HG03139 (cell line): ENCODE results near the gene MELTF.
A peak's percentile ranks its signal among the peaks of the same experiment; 100 is the strongest.

ENCODE experiments used
- ATAC-seq: cut with Tn5 transposase; IDR thresholded peaks from one replicate; pipeline ENCODE4 v1.9.1; 2021; ENCODE audit not compliant: unreplicated experiment

Gene MELTF

DNA sequence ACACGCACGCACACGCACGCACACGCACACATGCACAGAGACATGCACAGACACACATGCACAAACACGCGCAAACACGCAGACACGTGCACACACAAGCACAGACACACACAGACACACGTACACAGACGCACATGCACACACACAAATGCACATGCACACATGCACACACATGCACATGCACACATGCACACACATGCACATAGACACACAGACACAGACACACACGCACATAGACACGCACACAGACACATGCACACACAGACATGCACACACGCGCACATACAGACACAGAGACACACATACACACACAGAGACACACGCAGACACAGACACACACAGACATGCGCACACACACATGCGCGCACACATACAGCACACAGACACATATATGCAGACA lies 34.6 kb downstream of the MELTF start:
- ATAC-seq: no peak

DNA sequence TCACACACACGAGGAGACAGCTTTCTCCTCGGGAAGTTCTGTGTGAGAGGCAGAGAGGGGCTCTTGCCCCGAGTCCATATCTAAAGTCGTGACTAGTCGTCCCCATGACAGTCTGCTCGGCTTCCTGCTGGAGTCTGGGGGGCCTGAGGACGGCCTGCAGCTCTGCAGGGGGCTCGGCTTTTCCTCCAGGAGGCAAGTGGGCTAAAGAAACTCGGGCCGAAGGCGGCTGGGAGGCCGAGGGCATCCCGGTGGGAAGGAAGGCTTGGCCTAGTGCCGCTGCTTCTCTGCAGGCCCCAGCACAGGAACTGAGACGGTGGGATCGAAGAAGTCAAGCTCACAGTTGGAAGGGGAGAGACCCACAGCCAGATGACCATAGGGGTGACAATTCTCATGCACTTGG lies 35.6 kb downstream of the MELTF start:
- ATAC-seq: no peak

DNA sequence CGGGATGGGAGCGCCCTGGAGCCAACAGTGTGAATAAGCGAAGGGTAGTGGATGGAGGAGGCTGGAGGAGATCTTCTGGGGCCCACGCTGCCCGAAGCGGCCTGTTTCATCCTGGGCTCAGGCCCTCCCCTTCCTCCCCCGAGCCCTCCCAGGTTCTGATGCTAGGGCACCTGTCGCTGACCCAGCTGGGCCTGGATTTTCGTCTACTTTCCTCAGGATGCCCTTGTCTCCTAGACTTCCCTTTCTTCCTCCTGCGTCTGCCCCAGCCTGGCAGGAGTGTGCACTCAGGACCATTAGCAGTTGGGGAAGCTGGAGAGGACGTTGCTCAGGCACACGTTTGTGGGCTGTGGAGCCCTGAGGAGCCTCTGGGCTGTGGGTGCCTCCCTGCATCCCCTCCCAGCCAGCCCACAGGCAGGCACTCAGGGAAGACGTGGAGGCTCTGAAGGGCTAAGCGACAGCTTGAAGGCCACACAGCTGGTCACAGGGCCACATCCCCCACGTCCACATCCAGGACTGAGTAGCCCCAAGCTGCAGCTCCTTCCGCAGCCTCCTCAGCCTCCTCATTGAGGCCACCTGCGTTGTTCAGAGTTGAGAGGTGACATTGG lies 37.1 kb downstream of the MELTF start:
- ATAC-seq: no peak

DNA sequence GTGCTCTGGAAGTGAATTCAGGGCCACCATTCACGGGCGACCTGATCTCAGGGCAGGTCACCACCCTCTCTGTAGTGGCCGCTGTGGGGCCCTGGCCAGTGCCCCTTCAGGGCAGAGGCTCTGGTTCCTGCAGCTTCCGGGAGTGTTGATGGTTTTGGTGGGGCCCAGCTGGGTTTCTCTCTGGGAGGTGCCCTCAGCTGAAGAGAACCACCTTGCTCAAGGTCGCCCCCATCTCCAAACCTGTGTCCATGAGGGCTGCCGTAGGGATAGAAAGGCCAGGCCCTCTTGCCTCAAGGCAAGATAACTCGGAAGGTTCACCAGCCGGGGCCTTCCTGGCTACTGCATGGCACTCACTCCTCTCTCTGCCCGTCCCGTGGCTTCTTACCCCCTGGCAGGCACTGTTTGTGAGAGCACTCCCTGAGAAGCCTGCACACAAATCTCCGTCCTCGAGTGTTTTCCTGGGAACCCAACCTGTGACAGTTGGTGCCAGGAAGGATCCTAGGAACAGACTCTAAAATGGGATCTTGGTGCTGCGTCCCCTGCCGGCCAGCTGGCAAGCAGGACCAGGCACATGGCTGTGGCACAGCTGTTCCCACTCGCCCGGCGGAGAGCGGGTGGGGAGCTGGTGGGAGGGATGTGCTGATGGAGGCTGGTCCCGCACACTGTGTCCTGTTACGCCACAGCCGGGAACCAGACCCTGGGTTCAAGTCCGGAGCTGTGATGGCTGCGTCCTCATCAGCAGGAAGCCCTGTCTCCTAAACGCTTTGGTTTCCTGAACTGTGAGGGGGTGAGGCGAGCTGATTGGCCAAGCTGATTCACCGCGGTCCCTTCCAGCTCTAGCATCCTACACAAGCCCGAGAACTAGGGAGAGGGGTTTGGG lies 37.8 kb downstream of the MELTF start:
- ATAC-seq: no peak

DNA sequence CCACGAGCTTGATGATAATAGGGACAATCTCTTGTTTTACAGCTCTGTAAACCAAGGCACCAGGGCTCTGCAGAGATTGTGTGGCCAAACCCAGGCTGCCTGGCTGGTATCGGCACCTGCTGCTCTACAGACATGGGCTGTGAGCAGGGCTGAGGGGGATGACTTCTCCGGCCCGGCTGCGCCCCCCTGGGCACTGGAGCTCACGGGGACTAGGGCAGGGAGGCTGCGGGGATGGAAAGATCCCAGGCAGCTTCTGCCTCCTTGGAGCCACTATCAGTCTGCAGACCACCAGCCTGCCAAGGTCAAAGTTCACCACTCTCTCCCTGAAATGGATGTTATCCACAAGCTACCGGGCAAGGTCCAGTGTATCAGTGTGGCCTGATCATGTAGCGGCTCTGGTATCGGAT lies 39.0 kb downstream of the MELTF start:
- no peak for ATAC-seq

DNA sequence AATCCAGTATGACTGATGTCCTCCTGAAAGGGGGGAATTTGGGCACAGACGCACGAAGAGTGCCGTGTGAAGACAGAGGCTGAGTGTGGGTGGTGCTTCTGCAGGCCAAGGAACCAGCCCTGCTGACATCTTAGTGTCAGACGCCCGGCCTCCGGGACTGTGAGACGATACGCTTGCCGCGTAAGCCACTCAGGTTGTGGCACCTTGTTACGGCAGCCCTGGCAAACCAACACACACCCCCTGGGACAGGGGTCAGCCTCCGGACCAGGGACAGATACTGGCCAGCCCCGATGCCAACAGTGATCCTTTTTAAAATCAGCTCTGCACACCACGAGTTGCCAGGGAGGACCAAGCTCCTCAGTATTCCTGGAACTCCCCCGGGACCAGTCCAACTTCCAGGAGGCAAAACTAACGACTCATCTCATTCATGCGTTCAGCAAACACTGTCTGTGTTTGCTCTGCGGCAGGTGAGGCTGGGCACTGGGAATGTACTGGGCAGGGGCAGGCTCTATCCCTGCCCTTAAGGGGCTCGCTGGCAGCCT lies 39.8 kb downstream of the MELTF start:
- ATAC-seq: no peak

DNA sequence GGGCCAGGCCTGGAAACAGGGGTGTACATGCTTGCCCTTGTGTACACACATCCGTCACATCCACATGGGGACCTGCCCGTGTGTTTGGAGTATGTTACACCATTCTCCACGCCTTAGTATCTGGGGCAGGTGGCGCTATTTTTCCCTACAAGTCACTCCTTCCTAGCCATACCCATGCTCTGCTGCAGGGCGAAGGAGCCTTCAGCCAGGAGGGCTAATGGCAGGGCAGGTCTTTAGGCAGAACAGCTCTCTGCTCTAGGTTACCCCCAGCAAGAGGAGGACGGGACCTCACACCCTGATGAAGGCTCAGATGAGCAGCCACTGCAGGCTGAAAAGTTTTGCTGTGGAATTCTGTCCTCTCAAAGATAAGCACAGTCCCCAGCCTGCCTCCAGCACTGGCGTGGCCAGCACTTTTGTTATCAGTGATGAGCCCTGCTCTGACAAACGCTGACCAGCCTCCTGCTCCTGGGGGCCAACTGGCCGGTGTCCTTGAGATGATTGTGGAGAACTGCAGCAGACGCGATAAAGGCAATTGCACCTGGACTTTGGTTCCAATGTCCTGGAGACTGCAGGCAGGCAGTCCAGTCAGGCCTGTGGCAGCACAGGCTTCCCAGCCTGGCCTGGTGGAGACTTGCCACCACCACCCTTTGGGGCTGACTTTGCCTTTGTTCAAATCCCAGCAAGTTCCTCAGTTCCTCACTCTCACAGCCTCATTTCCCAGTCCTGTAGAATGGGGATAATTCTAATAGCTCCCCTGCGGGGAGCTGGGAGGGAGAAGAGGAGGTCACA lies 41.2 kb downstream of the MELTF start:
- ATAC-seq: no peak

DNA sequence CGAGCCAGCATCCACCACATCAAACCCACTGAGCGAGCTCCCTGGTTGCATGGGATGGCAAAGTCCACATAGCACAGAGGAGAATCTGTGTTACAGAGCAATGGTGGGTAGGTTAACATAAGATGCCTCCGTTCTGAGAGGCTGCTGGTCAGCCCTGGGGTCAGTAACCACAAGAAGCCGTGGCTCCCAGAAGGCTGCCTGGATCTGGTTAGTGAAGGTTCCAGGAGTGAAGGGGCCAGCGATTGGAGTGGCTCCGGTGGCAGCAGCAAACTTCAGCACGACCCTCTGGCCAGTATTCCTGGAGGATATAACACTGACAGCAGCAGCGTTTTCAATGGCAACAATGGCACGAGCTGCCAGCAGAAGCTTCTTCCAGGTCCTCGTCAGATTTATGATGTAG lies 42.6 kb downstream of the MELTF start:
- ATAC-seq: no peak

DNA sequence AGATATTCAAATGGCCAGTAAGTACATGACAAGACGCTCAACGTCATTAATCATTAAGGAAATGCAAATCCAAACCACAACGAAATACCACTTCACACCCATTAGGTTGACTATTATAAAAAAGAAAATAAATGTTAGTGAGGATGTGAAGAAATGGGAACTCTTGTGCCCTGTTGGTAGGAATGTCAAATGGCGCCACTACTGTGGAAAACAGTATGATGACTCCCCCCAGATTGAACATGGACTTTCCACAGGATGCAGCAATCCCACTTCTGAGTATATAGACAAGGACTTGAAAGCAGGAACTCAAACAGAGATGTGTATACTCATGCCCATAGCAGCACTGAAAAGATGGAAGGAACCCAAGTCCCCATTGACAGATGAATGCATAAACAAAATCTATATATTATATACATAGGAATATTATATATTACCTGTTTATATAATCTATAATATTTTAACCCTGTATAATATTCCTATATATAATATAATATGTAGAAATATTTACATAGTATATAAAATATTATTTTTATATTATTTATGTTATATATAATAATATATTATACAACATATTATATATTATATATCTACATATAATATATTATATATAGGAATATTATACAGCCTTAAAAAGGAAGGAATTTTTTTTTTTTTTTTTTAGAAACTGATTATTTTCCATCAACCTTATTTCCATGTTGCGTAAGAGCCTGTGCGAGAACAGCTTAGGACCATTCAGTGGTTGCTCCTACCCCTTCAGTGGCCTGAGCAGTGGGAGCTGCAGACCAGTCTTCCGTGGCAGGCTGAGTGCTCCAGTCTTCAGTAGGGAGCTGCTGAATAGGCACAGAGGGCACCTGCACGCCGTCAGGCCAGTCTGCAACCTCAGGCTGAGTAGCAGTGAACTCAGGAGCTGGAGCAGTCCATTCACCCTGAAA lies 43.4 kb downstream of the MELTF start:
- no peak for ATAC-seq

DNA sequence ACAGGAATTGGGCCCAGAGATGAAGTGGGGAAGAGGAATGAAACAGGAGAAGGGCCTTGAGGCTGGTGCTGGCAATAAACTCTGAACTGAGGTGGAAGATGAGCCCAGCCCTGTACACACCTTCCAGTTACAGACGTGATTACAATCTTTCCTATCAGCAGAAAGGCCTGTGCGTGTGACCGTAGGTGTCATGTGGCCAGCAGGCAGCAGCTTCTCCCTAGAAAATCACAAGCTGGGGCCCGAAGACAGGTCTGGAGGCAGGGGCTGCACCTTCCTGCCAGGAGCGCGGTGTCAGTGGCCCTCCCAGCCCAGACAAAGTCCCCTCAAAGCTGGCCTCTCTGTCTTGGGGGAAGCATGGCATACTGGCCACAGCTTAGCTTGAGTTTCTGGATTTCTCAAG lies 44.3 kb downstream of the MELTF start:
- ATAC-seq: no peak

DNA sequence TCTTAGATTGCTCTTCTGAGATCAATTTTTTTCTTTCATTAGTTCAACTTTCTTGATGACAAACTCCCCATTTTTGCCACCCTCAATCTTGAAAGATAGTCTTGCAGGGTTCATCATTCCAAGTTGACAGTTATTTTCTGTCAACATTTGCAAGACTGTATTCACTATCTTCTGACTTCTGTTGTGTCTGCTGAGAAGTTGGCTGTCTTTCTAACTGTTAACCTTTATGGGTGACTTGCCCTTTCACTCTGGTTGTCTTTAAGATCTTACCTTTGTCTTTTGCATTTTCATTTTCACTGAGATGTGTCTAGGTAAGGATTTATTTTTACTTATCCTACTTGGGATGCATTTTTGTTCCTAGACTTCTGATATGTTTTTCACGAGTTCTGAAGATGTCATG lies 46.4 kb downstream of the MELTF start:
- ATAC-seq: no peak

DNA sequence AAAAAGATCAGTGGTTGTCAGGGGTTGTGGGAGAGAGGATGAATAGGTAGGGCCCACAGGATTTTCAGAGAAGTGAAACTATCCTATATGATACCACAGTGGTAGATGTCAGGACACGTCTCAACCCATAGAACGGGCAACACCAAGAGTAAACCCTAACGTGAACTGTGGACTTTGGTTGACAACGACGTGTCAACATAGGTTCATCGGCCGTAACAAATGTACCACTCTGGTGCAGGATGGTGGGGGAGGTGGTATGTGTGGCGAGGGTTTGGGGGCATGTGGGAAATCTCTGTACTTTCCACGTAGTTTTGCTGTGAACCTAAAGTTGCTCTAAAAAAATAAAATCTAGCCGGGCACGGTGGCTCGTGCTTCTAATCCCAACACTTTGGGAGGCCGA lies 48.0 kb downstream of the MELTF start:
- no peak for ATAC-seq

DNA sequence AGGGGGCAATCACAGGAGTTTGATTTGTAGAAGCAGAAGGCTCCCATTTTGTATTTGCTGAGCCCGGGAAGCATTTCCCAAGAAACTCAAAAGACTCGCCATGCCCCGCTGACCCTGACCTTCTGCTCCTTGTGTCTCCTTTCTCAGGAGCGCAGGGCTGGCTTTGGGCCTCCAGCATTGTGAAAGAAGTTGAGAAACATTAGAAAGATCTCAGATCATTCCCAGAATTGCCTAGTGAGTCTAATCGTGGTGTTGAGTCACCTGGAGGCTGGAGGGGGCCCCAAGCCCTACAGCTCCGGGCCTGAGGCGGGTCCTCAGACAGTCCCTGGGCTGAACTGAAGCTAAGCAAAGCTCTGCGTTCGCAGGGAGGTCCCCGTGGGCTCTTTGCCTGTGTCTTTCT lies 50.1 kb downstream of the MELTF start:
- no peak for ATAC-seq

DNA sequence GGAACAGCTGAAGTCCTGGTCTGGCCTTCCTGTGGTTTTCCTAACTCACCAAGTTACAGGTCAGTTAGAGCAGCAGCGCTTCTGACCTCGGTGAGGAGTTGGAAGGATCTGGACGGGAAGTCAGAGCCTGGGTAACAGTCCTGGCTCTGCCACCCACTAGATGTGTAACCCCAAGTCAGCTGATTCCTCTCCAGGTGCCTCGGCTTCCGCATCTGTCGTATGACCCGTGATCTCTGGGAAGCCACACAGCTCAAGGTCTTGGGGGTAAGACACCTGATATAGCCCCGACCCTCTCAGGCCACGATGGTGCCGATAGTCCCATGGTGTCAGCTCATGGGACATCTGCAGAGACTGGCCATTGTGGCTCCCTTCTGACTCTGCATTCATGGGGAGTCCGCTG lies 52.7 kb downstream of the MELTF start:
- ATAC-seq: no peak

DNA sequence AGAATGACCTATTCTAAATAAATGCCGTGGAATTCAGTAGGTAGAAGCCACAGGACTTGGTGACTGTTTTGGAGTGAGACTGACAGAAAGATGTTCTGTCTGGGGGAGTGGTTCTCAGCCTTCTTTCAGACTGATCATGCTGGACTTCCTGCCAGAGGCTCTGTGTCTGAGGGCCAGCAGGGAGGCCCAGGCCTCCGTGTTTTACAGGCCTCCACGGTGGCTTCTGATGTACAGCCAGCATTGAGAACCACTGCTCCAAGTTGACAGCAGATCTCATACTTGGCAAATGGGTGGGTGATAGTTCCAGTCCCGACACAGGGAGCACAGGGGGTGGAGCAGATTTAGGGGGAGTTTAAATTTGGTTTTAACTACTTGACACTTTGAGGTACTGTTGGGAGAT lies 54.3 kb downstream of the MELTF start:
- ATAC-seq: no peak

DNA sequence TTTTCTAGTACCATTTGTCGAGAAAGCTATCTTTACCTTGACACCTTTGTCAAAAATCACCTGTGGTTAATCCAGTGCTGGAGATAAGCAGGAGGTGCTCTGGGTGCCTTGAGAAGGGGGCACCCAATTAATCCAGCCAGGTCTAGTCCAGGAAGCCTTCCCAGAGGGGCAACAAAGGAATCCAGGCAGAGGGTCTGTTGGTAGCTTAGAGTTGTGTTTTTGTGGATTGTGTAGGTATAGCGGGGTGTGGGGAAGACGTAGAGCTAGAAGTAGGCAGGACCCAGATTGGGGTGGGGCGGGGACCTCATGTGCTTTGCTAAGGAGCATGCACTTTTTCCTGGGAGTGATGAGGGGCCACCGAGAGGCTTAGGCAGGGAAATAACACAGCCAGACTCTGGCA lies 55.0 kb downstream of the MELTF start:
- ATAC-seq: no peak

DNA sequence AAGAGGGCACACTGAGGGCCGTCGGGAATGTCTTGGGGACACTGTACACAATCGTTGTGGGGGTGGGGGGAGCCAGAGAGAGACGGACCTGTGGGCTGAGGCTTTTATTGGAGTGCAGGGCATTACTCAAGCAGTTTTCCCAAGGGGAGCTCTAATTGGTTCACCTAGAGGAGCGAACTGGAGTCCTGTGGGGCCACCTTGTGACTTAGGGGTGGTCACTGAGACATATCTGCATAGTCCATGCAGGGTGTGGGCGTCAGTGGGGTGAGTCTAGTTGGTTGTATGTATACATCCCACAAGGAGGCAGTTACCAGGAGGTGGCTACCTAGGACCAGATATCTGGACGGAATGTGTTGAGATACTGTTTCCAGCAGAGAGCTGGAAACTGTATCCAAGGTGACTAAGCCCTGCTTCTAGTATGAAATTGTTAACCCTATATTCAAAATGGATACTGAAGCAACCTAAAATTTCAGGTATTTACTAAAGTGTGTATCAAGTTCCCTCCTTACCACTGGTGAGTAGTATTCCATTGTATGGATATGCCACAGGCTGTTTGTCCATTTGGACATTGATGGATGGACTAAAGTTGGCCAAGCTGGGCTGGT lies 58.4 kb downstream of the MELTF start:
- no peak for ATAC-seq

DNA sequence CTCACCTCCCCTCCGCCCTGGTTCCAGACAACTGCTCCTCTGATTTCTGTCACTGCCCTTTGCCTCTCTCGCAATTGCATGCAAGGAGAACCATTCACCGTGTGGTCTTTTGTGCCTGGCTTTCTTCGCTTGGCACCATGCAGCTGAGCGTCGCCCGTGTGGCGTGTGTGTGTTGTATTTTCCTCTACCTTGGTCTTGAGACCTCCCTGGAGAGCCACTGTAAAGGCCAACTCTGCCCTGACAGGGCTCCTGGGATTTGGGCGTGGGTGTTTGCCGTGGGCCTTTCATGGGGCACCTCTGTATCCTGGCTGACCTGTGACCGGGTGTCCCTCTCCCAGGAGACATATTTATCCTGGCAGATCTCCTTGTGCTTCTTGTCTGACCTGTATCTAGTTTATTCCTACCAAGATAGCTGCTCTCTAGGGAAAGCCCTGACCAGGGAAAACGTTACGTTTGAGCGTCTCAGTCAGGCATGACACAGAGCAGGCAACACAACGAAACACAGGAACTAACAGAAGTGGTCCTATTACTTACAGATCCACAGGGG lies 59.0 kb downstream of the MELTF start:
- ATAC-seq: no peak

DNA sequence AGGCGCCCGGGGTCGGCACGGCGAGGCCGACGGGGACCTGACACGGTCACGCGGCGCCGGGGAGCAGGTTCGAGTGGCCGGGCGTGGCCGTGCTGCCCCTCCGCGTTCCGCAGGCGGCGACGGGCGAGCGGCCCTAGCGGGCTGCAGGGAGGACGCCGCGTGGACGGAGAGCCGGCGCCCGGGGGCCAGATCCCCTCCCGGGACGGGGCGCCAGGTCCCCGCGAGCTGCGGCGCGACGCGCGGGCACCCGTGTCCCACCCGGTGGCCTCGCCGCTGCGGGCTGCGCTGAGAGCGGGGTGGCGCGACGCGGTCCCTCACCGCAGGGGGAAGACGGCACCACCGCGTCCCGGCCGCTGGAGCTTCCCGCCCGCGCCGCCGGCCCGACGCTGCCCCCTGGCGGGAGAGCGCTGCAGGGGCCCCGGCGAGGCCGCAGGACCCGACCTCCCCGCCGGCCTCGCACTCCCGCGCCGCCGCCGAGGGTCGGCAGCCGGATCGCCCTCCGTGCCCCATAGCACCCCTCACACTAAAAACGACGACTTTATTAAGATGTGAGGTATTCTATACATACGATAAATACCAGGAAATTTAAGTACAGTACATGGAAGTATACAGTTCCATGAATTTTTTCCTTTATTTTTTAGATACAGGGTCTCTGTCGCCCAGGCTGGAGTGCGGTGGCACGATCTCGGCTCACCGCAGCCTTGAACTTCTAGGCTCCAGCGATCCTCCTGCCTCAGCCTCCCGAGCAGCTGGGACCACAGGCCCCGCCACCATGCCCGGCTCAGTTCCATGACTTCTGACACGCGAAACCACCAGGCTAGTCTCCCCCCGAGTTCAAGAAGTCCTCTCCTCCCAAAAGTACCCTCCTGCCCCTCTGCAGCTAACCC lies 59.7 kb downstream of the MELTF start:
- peak; percentile 57 for ATAC-seq
